H9 (cell line): ENCODE results near the gene AATK. TPM values are rescaled to one million over a fixed set of nuclear protein-coding genes. Genes with fewer than 3 reads are reported as not detected.

ENCODE experiments used
- DNase-seq: peaks from one replicate; pipeline ENCODE4 v3.0.0-alpha.2; 2017
- H2AFZ ChIP-seq: one replicate; pipeline ENCODE4 v1.6.1; 2013; ENCODE audit warnings: mild to moderate bottlenecking, low read length, control low read depth, moderate library complexity
- H2AK5ac ChIP-seq: 2 replicates; pipeline ENCODE4 v1.6.1; 2013; ENCODE audit warnings: low read length, control low read depth, mixed read lengths; ENCODE audit not compliant: insufficient read length
- H2BK120ac ChIP-seq: one replicate; pipeline ENCODE4 v1.6.1; 2013; ENCODE audit warnings: low read depth, mild to moderate bottlenecking, low read length, control low read depth, inconsistent platforms; ENCODE audit not compliant: poor library complexity, severe bottlenecking
- H2BK12ac ChIP-seq: 2 replicates; pipeline ENCODE4 v1.6.1; 2013; ENCODE audit warnings: low read length, control low read depth, mixed read lengths, low read depth; ENCODE audit not compliant: insufficient read length
- H2BK15ac ChIP-seq: 2 replicates; pipeline ENCODE4 v1.6.1; 2013; ENCODE audit warnings: low read depth, low read length, control low read depth
- H2BK20ac ChIP-seq: one replicate; pipeline ENCODE4 v1.6.1; 2013; ENCODE audit warnings: low read depth, mild to moderate bottlenecking, low read length, control low read depth, inconsistent platforms; ENCODE audit not compliant: poor library complexity, severe bottlenecking
- H2BK5ac ChIP-seq: 2 replicates; pipeline ENCODE4 v1.6.1; 2013; ENCODE audit warnings: low read length, control low read depth, mixed read lengths; ENCODE audit not compliant: insufficient read length
- H3K14ac ChIP-seq: 2 replicates; pipeline ENCODE4 v1.6.1; 2013; ENCODE audit warnings: low read length, control low read depth; ENCODE audit not compliant: insufficient read depth
- H3K18ac ChIP-seq: 2 replicates; pipeline ENCODE4 v1.6.1; 2013; ENCODE audit warnings: low read depth, mild to moderate bottlenecking, mixed read lengths, low read length, control low read depth; ENCODE audit not compliant: insufficient read length
- H3K23ac ChIP-seq: 2 replicates; pipeline ENCODE4 v1.6.1; 2013; ENCODE audit warnings: low read length, control low read depth, mixed read lengths, low read depth; ENCODE audit not compliant: insufficient read length
- H3K23me2 ChIP-seq: 2 replicates; pipeline ENCODE4 v1.6.1; 2013; ENCODE audit warnings: low read depth, mild to moderate bottlenecking, mixed read lengths, low read length, control low read depth; ENCODE audit not compliant: insufficient read length, poor library complexity, severe bottlenecking
- H3K27ac ChIP-seq: 2 replicates; pipeline ENCODE4 v1.5.1; 2013; ENCODE audit warnings: low read length, control low read depth, mixed read lengths, low read depth; ENCODE audit not compliant: insufficient read length
- H3K27me3 ChIP-seq: 2 replicates; pipeline ENCODE4 v1.6.1; 2013; ENCODE audit warnings: low read length, control low read depth, inconsistent platforms; ENCODE audit not compliant: insufficient read depth
- H3K4ac ChIP-seq: 2 replicates; pipeline ENCODE4 v1.6.1; 2013; ENCODE audit warnings: low read depth, mild to moderate bottlenecking, control low read depth, inconsistent platforms, low read length, moderate library complexity
- H3K4me1 ChIP-seq: 2 replicates; pipeline ENCODE4 v1.6.1; 2013; ENCODE audit warnings: low read length, control low read depth, inconsistent platforms; ENCODE audit not compliant: insufficient read depth
- H3K4me2 ChIP-seq: 2 replicates; pipeline ENCODE4 v1.6.1; 2013; ENCODE audit warnings: low read length, control low read depth, mixed read lengths; ENCODE audit not compliant: insufficient read length, insufficient read depth
- H3K56ac ChIP-seq: 2 replicates; pipeline ENCODE4 v1.6.1; 2013; ENCODE audit warnings: low read depth, mild to moderate bottlenecking, mixed read lengths, low read length, control low read depth; ENCODE audit not compliant: insufficient read length
- H3K79me1 ChIP-seq: 2 replicates; pipeline ENCODE4 v1.6.1; 2013; ENCODE audit warnings: low read depth, mild to moderate bottlenecking, moderate library complexity, low read length, control low read depth, inconsistent platforms; ENCODE audit not compliant: insufficient read depth, poor library complexity, severe bottlenecking
- H3K79me2 ChIP-seq: 2 replicates; pipeline ENCODE4 v1.6.1; 2013; ENCODE audit warnings: low read length, control low read depth, inconsistent platforms; ENCODE audit not compliant: insufficient read depth
- H3K9ac ChIP-seq: 2 replicates; pipeline ENCODE4 v1.6.1; 2013; ENCODE audit warnings: low read length, control low read depth, mixed read lengths; ENCODE audit not compliant: insufficient read length; ENCODE audit errors: extremely low read depth
- H3K9me3 ChIP-seq: one replicate; pipeline ENCODE4 v1.6.1; 2013; ENCODE audit warnings: low read depth, low read length, inconsistent platforms; ENCODE audit not compliant: control insufficient read depth
- H3T11ph ChIP-seq: one replicate; pipeline ENCODE4 v1.6.1; 2013; ENCODE audit warnings: mild to moderate bottlenecking, low read length, control low read depth, inconsistent platforms
- H4K20me1 ChIP-seq: one replicate; pipeline ENCODE4 v1.6.1; 2013; ENCODE audit not compliant: control insufficient read depth, insufficient read length, insufficient read depth
- H4K5ac ChIP-seq: 2 replicates; pipeline ENCODE4 v1.6.1; 2013; ENCODE audit warnings: low read depth, mild to moderate bottlenecking, mixed read lengths, low read length, control low read depth; ENCODE audit not compliant: insufficient read length
- H4K8ac ChIP-seq: replicated peaks from 2 replicates; pipeline ENCODE4 v1.6.1; 2013; ENCODE audit warnings: low read length, control low read depth, mixed read lengths, low read depth; ENCODE audit not compliant: insufficient read length
- H4K91ac ChIP-seq: 2 replicates; pipeline ENCODE4 v1.6.1; 2013; ENCODE audit warnings: low read depth, mild to moderate bottlenecking, moderate library complexity, mixed read lengths, low read length, control low read depth; ENCODE audit not compliant: insufficient read length
- H3K27ac Mint-ChIP-seq, 3 experiments: 2 replicates in 2 of 3; 3 replicates in 1 of 3; pipeline ENCODE4 v1.8.0; 2020 to 2021; ENCODE audit warnings: mixed read lengths in 3 of 3, mild to moderate bottlenecking in 1 of 3, moderate library complexity in 1 of 3
- H3K27me3 Mint-ChIP-seq: 2 replicates; pipeline ENCODE4 v1.8.0; 2021; ENCODE audit warnings: low read depth, mild to moderate bottlenecking, moderate library complexity, mixed read lengths
- H3K36me3 Mint-ChIP-seq, 3 experiments: 2 replicates in 2 of 3; 3 replicates in 1 of 3; pipeline ENCODE4 v1.8.0; 2020 to 2021; ENCODE audit warnings: low read depth in 3 of 3, mixed read lengths in 3 of 3; ENCODE audit not compliant: insufficient read depth in 1 of 3
- H3K4me1 Mint-ChIP-seq, 2 experiments: 2 replicates each; pipeline ENCODE4 v1.8.0; 2020; ENCODE audit warnings: mixed read lengths in 2 of 2
- H3K4me3 Mint-ChIP-seq, 2 experiments: 2 replicates in 1 of 2; 3 replicates in 1 of 2; pipeline ENCODE4 v1.8.0; 2020 to 2021; ENCODE audit warnings: mild to moderate bottlenecking in 2 of 2, mixed read lengths in 2 of 2, moderate library complexity in 1 of 2
- H3K9me3 Mint-ChIP-seq, 2 experiments: 2 replicates in 1 of 2; 3 replicates in 1 of 2; pipeline ENCODE4 v1.8.0; 2020; ENCODE audit warnings: mild to moderate bottlenecking in 2 of 2, mixed read lengths in 2 of 2, moderate library complexity in 1 of 2
- CTCF ChIP-seq: fragments of 200-600 bp; sonication (generic); conservative IDR thresholded peaks from 3 replicates; pipeline ENCODE4 v1.8.0; 2021; ENCODE audit warnings: antibody characterized with exemption, mild to moderate bottlenecking
- WGBS: extraction: QIAGEN DNeasy Blood & Tissue Kit; methylation state at CpG from one replicate; pipeline ENCODE4 v1.1.7; 2013; ENCODE audit warnings: missing lambda C conversion rate, low lambda C conversion rate, mixed read lengths; ENCODE audit not compliant: insufficient read length; ENCODE audit errors: extremely low coverage; 5-methylcytosine and 5-hydroxymethylcytosine counted together
- total RNA-seq: library from RNA; stranded (reverse); gene quantifications from 2 replicates; pipeline ENCODE4 v1.2.1, GENCODE V29; 2021

Gene AATK
- total RNA-seq, 1 experiment from 2014 or later, result 2.4 TPM

GRCh38 chr17:81202318-81202717 lies 36.3 kb upstream of the AATK start:
- Mint-ChIP-seq H3K4me3 (no peak overlapping the region), H3K9me3 (no peaks in the 10 kb centered on the region), H3K4me1 (peaks cover 3% of the 10 kb centered on the region in 2 experiments; a peak in 2 of 4 replicates), H3K36me3 (peaks cover 0 to 39% (median 19%) of the 10 kb centered on the region in 3 experiments; a peak in 5 of 7 replicates), H3K27ac (peak overlapping the region in 1 of 3 experiments; percentile 65; a peak in 1 of 7 replicates), H3K27me3 (no peaks in the 10 kb centered on the region)
- no peaks in the 10 kb centered on the region for H3K79me2 ChIP-seq
- no peak overlapping the region for H3K56ac ChIP-seq
- no peak overlapping the region for H3K9ac ChIP-seq
- H4K20me1 ChIP-seq, result no peaks in the 10 kb centered on the region
- no peak overlapping the region for H3K27ac ChIP-seq
- no peak overlapping the region for H2BK12ac ChIP-seq
- H3K9me3 ChIP-seq, result no peaks in the 10 kb centered on the region
- no peak overlapping the region for H3K4me2 ChIP-seq
- H3K79me1 ChIP-seq, result no peaks in the 10 kb centered on the region
- no peak overlapping the region for H2BK15ac ChIP-seq
- WGBS, result no CpG with 5 or more reads among the region's 10 CpGs
- H2AFZ ChIP-seq, result no peak overlapping the region
- no peak overlapping the region for H3K14ac ChIP-seq
- H3K4ac ChIP-seq, result no peak overlapping the region
- H2BK5ac ChIP-seq, result no peak overlapping the region
- no peak for TF ChIP-seq CTCF
- H2BK120ac ChIP-seq, result no peak overlapping the region
- H4K8ac ChIP-seq, result no peak overlapping the region
- no peak for DNase-seq
- no peaks in the 10 kb centered on the region for H3K23me2 ChIP-seq
- H3K4me1 ChIP-seq, result no peaks in the 10 kb centered on the region
- H4K5ac ChIP-seq, result no peak overlapping the region
- H2BK20ac ChIP-seq, result no peak overlapping the region
- H4K91ac ChIP-seq, result no peak overlapping the region
- H3K18ac ChIP-seq, result no peak overlapping the region
- H3T11ph ChIP-seq, result no peak overlapping the region
- no peak overlapping the region for H3K23ac ChIP-seq
- no peak overlapping the region for H2AK5ac ChIP-seq
- H3K27me3 ChIP-seq, result no peaks in the 10 kb centered on the region
